ENCODE measurements around the gene AGL.

- TF ChIP-seq, protein P1, sequence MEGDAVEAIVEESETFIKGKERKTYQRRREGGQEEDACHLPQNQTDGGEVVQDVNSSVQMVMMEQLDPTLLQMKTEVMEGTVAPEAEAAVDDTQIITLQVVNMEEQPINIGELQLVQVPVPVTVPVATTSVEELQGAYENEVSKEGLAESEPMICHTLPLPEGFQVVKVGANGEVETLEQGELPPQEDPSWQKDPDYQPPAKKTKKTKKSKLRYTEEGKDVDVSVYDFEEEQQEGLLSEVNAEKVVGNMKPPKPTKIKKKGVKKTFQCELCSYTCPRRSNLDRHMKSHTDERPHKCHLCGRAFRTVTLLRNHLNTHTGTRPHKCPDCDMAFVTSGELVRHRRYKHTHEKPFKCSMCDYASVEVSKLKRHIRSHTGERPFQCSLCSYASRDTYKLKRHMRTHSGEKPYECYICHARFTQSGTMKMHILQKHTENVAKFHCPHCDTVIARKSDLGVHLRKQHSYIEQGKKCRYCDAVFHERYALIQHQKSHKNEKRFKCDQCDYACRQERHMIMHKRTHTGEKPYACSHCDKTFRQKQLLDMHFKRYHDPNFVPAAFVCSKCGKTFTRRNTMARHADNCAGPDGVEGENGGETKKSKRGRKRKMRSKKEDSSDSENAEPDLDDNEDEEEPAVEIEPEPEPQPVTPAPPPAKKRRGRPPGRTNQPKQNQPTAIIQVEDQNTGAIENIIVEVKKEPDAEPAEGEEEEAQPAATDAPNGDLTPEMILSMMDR (conservative IDR thresholded peaks at IDR 0.05; ENCODE audit: low read depth, low read length), result no peak
- TF ChIP-seq EZH2 (IDR thresholded peaks at IDR 0.05; ENCODE audit: borderline replicate concordance, low read depth, low read length, poor library complexity, severe bottlenecking), result no peak
These were observed 84.6 kb downstream of the AGL start for GRCh38 chr1:99934801-99935200.
